Uterus (tissue), 4 donors: ENCODE results near the gene SART1. TPM values are rescaled to one million over a fixed set of nuclear protein-coding genes. Genes with fewer than 3 reads are reported as not detected.

Experiments used
- DNase-seq, 2 donors: peaks; one replicate each; pipeline ENCODE4 v3.0.0-alpha.2; 2019 to 2020
- H3K27ac ChIP-seq, 2 donors: fragments of 200-600 bp; sonication (generic); 1 replicate in 1 of 2; 2 replicates in 1 of 2; pipeline ENCODE4 v1.5.1; 2016 to 2018
- H3K27me3 ChIP-seq, 2 donors: fragments of 200-600 bp; sonication (generic); one replicate each; pipeline ENCODE4 v1.5.1; 2018 to 2019; ENCODE audit warnings: control low read depth in 1 of 2
- H3K36me3 ChIP-seq, 2 donors: fragments of 200-600 bp; sonication (generic); one replicate each; pipeline ENCODE4 v1.5.1; 2019; ENCODE audit warnings: control low read depth in 1 of 2
- H3K4me1 ChIP-seq, 2 donors: fragments of 200-600 bp; sonication (generic); one replicate each; pipeline ENCODE4 v1.5.1; 2018 to 2019; ENCODE audit warnings: control low read depth in 1 of 2
- H3K4me3 ChIP-seq, 2 donors: fragments of 200-600 bp; sonication (generic); 1 replicate in 1 of 2; 2 replicates in 1 of 2; pipeline ENCODE4 v1.5.1; 2018 to 2019; ENCODE audit warnings: mild to moderate bottlenecking in 1 of 2
- H3K9me3 ChIP-seq, 2 donors: fragments of 200-600 bp; sonication (generic); one replicate each; pipeline ENCODE4 v1.5.1; 2019; ENCODE audit warnings: control low read depth in 1 of 2
- POLR2A ChIP-seq, 2 donors: fragments of 450-650 bp; IDR thresholded peaks; one replicate each; pipeline ENCODE4 v1.6.1; 2016; ENCODE audit warnings: antibody characterized with exemption in 2 of 2, mild to moderate bottlenecking in 1 of 2, moderate library complexity in 1 of 2
- intact Hi-C: fragments of 100-400 bp; cut with DNase I; formaldehyde crosslinking; loops from one replicate; pipeline ENCODE4 v1.15.1; 2023; ENCODE audit warnings: low total_unique reads
- total RNA-seq, 4 donors: library from RNA; depleted of rRNA in 3 of 4; stranded (reverse); fragments of >200 nt in 3 of 4; gene quantifications; one replicate each; pipeline versions ENCODE4 v1.1.0 to v1.2.4, GENCODE V29; 2014 to 2023
- TF ChIP-seq, protein P1 (sequence below), 4 experiments: fragments of 200-600 bp in 2 of 4; fragments of 450-650 bp in 2 of 4; sonication (generic) in 2 of 4; IDR thresholded peaks; one replicate each; pipeline ENCODE4 v1.5.1; 2016 to 2019; ENCODE audit warnings: antibody characterized with exemption in 4 of 4, mild to moderate bottlenecking in 2 of 4, moderate library complexity in 1 of 4
- donor health status: DM: yes; HTN: yes; CAD: no.

Gene SART1
- total RNA-seq, 4 donors from 2014 or later = 10.3 to 77.9 (median 30.5) TPM

DNA sequence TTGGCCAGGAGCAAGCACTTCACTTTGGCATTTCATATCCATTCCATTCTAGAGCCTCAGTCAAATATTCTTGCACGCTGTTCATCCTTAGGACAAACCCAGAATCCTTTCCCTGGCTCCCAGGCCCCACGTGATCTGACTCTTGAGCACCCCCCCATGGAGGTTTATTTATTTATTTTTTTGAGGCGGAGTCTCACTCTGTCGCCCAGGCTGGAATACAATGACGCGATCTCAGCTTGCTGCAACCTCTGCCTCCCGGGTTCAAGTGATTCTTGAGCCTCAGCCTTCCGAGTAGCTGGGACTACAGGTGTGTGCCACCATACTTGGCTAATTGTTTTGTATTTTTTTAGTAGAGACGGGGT is 29.0 kb upstream of the SART1 start:
- intact Hi-C loops = no loop called here
- Histone ChIP-seq H3K4me1 (no peaks in the 10 kb centered on the region), H3K36me3 (no peaks in the 10 kb centered on the region), H3K27me3 (no peaks in the 10 kb centered on the region), H3K9me3 (no peaks in the 10 kb centered on the region), H3K27ac (no peak overlapping the region), H3K4me3 (no peak overlapping the region)
- no peak for DNase-seq
- TF ChIP-seq POLR2A (IDR thresholded peaks at IDR 0.05) = no peak
- TF ChIP-seq, protein P1, sequence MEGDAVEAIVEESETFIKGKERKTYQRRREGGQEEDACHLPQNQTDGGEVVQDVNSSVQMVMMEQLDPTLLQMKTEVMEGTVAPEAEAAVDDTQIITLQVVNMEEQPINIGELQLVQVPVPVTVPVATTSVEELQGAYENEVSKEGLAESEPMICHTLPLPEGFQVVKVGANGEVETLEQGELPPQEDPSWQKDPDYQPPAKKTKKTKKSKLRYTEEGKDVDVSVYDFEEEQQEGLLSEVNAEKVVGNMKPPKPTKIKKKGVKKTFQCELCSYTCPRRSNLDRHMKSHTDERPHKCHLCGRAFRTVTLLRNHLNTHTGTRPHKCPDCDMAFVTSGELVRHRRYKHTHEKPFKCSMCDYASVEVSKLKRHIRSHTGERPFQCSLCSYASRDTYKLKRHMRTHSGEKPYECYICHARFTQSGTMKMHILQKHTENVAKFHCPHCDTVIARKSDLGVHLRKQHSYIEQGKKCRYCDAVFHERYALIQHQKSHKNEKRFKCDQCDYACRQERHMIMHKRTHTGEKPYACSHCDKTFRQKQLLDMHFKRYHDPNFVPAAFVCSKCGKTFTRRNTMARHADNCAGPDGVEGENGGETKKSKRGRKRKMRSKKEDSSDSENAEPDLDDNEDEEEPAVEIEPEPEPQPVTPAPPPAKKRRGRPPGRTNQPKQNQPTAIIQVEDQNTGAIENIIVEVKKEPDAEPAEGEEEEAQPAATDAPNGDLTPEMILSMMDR (IDR thresholded peaks at IDR 0.05) = no peak

DNA sequence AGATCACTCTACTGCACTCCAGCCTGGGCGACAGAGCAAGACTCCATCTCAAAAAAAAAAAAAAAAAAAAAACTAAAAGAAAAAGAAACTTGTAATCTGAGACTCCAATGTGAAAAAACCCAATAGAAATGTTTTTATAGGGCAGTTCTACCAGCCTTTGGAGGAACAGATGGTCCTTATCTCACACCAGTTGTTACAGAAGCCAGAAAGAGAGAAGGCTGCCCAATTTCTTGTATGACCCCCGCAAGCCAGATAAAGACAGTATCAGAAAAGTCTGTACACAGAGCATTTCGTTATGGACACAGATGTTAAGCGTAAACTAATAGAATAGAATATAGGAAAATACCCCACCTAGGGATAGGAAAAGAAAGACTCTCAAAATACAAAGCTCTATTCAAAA is 27.5 kb upstream of the SART1 start:
- DNase-seq = no peak
- no peaks in the 10 kb centered on the region for H3K36me3 ChIP-seq
- TF ChIP-seq POLR2A (IDR thresholded peaks at IDR 0.05) = no peak
- TF ChIP-seq, protein P1 (IDR thresholded peaks at IDR 0.05) = no peak
- H3K27me3 ChIP-seq = no peaks in the 10 kb centered on the region
- H3K9me3 ChIP-seq = no peaks in the 10 kb centered on the region
- H3K4me1 ChIP-seq = no peaks in the 10 kb centered on the region
- H3K27ac ChIP-seq = no peak overlapping the region
- intact Hi-C loops = no loop called here
- H3K4me3 ChIP-seq = no peak overlapping the region

DNA sequence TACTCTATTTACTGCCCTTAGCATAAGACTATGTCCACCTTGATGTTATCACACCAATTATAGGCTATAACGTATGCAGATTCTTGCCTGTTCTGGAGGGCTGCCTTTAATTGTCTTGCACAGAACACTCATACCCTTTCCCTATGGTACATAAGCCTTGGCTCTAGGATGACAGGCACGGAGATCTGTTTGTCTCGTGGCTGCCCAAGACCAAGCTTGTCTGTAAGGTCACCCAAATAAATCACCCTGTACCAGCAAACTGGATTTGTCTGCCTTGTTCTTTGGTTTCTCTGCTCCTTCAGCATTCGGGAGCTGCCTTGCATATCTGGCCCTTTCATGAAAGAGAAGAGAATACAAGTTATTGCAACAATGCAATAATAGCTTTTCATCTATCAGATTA is 23.8 kb upstream of the SART1 start:
- TF ChIP-seq, protein P1 (IDR thresholded peaks at IDR 0.05) = no peak
- TF ChIP-seq POLR2A (IDR thresholded peaks at IDR 0.05) = no peak
- DNase-seq = no peak
- intact Hi-C loops = no loop called here

DNA sequence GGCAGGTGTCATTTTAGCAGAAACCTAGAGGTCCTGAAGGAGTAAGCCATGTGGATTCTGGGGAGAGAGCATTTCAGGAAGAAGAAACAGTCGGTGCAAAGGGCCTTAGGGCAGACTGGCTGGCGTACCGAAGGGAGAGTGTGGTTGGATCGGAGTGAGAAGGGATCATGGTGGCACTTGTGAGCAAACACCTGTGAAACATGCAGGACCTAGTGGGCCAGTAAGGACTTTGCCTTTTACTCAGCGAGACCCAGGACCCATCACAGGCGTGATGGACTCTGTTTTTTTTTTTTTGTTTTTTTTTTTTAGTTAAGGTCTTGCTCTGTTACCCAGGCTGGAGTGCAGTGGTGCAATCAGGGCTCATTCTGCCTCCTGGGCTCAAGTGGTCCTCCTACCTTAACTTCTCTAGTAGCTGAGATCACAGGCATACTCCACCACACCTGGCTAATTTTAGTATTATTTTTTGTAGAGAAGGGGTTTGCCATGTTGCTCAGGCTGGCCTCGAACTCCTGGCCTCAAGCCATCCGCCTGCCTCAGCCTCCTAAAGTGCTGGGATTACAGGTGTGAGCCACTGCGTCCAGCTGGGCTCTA is 19.7 kb upstream of the SART1 start:
- H3K9me3 ChIP-seq = no peaks in the 10 kb centered on the region
- no peak overlapping the region for H3K4me3 ChIP-seq
- no peak for DNase-seq
- TF ChIP-seq, protein P1 (IDR thresholded peaks at IDR 0.05) = no peak
- no peak for TF ChIP-seq POLR2A (IDR thresholded peaks at IDR 0.05)
- no peaks in the 10 kb centered on the region for H3K4me1 ChIP-seq
- H3K27ac ChIP-seq = no peak overlapping the region
- H3K27me3 ChIP-seq = no peaks in the 10 kb centered on the region
- intact Hi-C loops = no loop called here
- no peaks in the 10 kb centered on the region for H3K36me3 ChIP-seq

More for the DNA sequence above, 23.8 kb upstream of the SART1 start:
- Histone ChIP-seq H3K9me3 (no peaks in the 10 kb centered on the region), H3K4me3 (no peak overlapping the region), H3K4me1 (no peaks in the 10 kb centered on the region), H3K27ac (no peak overlapping the region), H3K36me3 (no peaks in the 10 kb centered on the region), H3K27me3 (no peaks in the 10 kb centered on the region)

DNA sequence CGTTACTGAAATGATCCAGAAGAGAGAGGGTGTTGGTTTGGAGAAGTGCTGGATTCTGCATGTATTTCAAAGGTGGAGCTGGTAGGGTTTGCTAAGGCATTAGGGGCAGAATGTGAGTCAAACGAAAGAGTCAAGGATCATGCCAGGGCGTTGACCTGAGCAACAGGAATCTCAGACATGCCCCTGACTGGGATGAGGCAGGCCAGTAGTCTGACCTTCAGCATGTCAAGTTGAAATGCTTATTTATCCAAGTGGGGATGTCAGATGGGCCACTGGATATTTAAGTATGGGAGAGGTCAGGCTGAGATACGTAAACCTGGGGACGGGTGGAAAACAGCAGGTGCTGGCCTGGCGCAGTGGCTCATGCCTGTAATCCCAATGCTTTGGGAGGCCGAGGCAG is 19.0 kb upstream of the SART1 start:
- intact Hi-C loops = no loop called here
- no peaks in the 10 kb centered on the region for H3K9me3 ChIP-seq
- H3K27me3 ChIP-seq = no peaks in the 10 kb centered on the region
- H3K27ac ChIP-seq = no peak overlapping the region
- no peaks in the 10 kb centered on the region for H3K4me1 ChIP-seq
- no peaks in the 10 kb centered on the region for H3K36me3 ChIP-seq
- H3K4me3 ChIP-seq = no peak overlapping the region
- no peak for DNase-seq
- TF ChIP-seq POLR2A (IDR thresholded peaks at IDR 0.05) = no peak
- TF ChIP-seq, protein P1 (IDR thresholded peaks at IDR 0.05) = no peak
